ENCODE data around the gene CDHR4. TPM values are rescaled to one million over a fixed set of nuclear protein-coding genes. Genes with fewer than 3 reads are reported as not detected.
A peak's percentile ranks its signal among the peaks of the same experiment; 100 is the strongest.
"Not testable (repeated sequence)": the region's sequence is repeated elsewhere in the genome, so short reads cannot be mapped to it uniquely, and the experiment has no call there.

Gene CDHR4
- total RNA-seq, 2 experiments from 2014 or later, result not detected

DNA sequence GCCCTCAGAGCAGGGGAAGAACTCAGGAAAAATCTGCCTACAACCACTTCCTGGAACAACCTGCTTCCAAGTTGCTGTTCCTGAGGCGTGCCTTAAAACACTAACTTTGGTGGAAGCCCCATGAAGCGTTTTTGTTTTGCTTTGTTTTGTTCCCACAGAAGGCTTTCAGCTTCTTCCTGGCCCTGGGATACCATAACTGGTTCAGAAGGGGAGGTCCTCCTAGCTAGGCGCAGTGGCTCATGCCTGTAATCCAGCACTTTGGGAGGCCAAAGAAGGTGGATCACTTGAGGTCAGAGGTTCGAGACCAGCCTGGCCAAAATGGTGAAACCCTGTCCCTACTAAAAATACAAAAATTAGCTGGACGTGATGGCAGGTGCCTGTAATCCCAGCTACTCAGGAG lies 12.1 kb downstream of the CDHR4 start:
- no peak for TF ChIP-seq CTCF (IDR thresholded peaks at IDR 0.05)
- DNase-seq (no peak), ATAC-seq (no peak)
- Mint-ChIP-seq H3K27me3 (peaks cover 1% of the 10 kb centered on the region), H3K27ac (peak overlapping the region; percentile 96), H3K4me1 (ENCODE audit: low read depth) (peaks cover 30% of the 10 kb centered on the region), H3K36me3 (ENCODE audit: low read depth) (peaks cover 10% of the 10 kb centered on the region), H3K9me3 (no peaks in the 10 kb centered on the region), H3K4me3 (peak overlapping the region; percentile 89)
- intact Hi-C loops (cut with micrococcal nuclease), result no loop called here
- POLR2A ChIA-PET, result interaction anchor here (1.6 kb wide), 2 partner anchors 16 to 19 kb away, joined by 4 to 6 read pairs; partner anchors contain the start of gene INKA1
- CTCF ChIA-PET, result interaction anchor here (0.8 to 3.3 kb wide), 5 partner anchors 12 to 68 kb away, joined by 3 to 30 read pairs (median 5); partner anchors contain the start of genes AMIGO3, CDHR4 and INKA1

- Mint-ChIP-seq H3K27ac (peak overlapping the region; percentile 96), H3K36me3 (ENCODE audit: low read depth) (peaks cover 13% of the 10 kb centered on the region), H3K9me3 (no peaks in the 10 kb centered on the region), H3K27me3 (peaks cover 1% of the 10 kb centered on the region), H3K4me3 (peak overlapping the region; percentile 89), H3K4me1 (ENCODE audit: low read depth) (peaks cover 32% of the 10 kb centered on the region)
- ChIA-PET CTCF (interaction anchor here (1.7 to 3.3 kb wide), 3 partner anchors 16 to 68 kb away, joined by 5 to 30 read pairs (median 15); partner anchors contain the start of genes AMIGO3 and INKA1), POLR2A (interaction anchor here (1.6 kb wide), 3 partner anchors 14 to 19 kb away, joined by 4 to 8 read pairs (median 6); partner anchors contain the start of gene INKA1)
- no peak for TF ChIP-seq CTCF (IDR thresholded peaks at IDR 0.05)
- DNase-seq, result no peak
- ATAC-seq, result no peak
- intact Hi-C loops (cut with micrococcal nuclease), result no loop called here
Measured at GRCh38 chr3:49787182-49787464, 12.6 kb downstream of the CDHR4 start.

GRCh38 chr3:49786357-49787181 lies 13.1 kb downstream of the CDHR4 start, which contains the start of gene IP6K1:
Gene IP6K1 (minus strand): TSS chr3:49786542. CDS start chr3:49748040, 38,502 bp downstream.
- CTCF ChIA-PET, result interaction anchor here (1.7 to 3.3 kb wide), 3 partner anchors 16 to 67 kb away, joined by 5 to 30 read pairs (median 15); partner anchors contain the start of genes AMIGO3 and INKA1
- no peak for TF ChIP-seq CTCF (IDR thresholded peaks at IDR 0.05)
- POLR2A ChIA-PET, result interaction anchor here (0.6 to 1.6 kb wide), 10 partner anchors 14 to 484 kb away, joined by 3 to 8 read pairs (median 4); partner anchors contain the start of genes CDHR4, GMPPB, INKA1 and RBM6
- ATAC-seq (peak; percentile 99), DNase-seq (peak; percentile 100)
- peak within 1 kb of the TSS; percentile 96 for H3K27ac Mint-ChIP-seq
- peak within 1 kb of the TSS; percentile 89 for H3K4me3 Mint-ChIP-seq
- H3K9me3 Mint-ChIP-seq, result no peaks in the 10 kb centered on the region
- peaks cover 33% of the 10 kb centered on the region for H3K4me1 Mint-ChIP-seq (ENCODE audit: low read depth)
- peaks cover 13% of the 10 kb centered on the region for H3K36me3 Mint-ChIP-seq (ENCODE audit: low read depth)
- intact Hi-C loops (cut with micrococcal nuclease), result no loop called here
- peaks cover 1% of the 10 kb centered on the region for H3K27me3 Mint-ChIP-seq

DNA sequence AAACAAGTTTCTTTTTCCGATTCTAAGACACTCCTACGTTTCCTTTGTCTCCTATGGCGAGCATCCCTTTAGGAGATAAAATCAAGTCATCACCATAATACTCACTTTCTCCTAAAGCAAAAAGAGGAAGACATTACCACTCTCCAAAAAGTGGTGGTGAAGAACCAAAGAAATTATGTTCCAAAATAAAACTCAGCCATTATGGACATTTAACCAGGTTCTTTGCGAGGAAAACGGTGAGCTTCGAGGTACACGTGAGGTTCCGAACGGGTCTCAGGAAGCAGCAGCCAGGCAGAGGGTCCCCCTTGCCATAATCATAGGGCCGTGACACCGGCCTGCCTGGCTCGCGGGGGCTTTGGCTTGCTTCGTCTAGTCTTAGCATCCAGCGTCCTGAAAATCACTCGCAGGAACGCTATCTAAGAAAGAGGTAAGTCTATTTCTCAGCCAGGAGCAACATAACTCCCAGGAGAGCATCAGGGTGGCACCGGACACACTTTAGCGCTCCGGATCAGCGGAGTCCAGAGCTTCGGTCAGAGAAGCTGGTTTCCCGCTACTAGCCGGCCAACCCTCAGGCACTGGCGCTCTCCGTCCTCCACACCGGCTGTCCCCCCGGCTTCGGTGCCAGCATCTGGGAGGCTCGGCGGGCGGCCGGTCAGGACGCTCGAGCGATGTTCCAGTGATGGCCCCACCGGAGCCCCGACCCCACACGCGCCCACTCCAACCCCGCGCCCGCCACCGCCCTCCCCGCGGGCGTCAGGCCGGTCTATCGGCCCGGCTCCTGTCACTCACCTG lies 13.9 kb downstream of the CDHR4 start:
- no peak for TF ChIP-seq CTCF (IDR thresholded peaks at IDR 0.05)
- POLR2A ChIA-PET, result interaction anchor here (0.6 to 1.6 kb wide), 9 partner anchors 13 to 485 kb away, joined by 3 to 8 read pairs (median 3); partner anchors contain the start of genes CDHR4, GMPPB, INKA1 and RBM6
- intact Hi-C loops (cut with micrococcal nuclease), result no loop called here
- H3K27me3 Mint-ChIP-seq, result peaks cover 1% of the 10 kb centered on the region
- H3K27ac Mint-ChIP-seq, result peak overlapping the region; percentile 83
- DNase-seq, result peak; percentile 47
- H3K36me3 Mint-ChIP-seq (ENCODE audit: low read depth), result peaks cover 17% of the 10 kb centered on the region
- CTCF ChIA-PET, result interaction anchor here (3.2 to 3.3 kb wide), 2 partner anchors 17 to 53 kb away, joined by 15 to 30 read pairs; partner anchors contain the start of gene INKA1
- ATAC-seq, result peak; percentile 25
- H3K4me1 Mint-ChIP-seq (ENCODE audit: low read depth), result peaks cover 40% of the 10 kb centered on the region
- H3K9me3 Mint-ChIP-seq, result no peaks in the 10 kb centered on the region
- H3K4me3 Mint-ChIP-seq, result peak overlapping the region; percentile 89

GRCh38 chr3:49782277-49782676 lies 17.4 kb downstream of the CDHR4 start:
- ChIA-PET POLR2A (interaction anchor here (0.6 kb wide), 1 partner anchor 792 kb away, joined by 3 read pairs; no protein-coding TSS in a partner anchor), CTCF (interaction anchor here (1.6 kb wide), 1 partner anchor 13 kb away, joined by 6 read pairs; no protein-coding TSS in a partner anchor)
- ATAC-seq; H3K27me3 Mint-ChIP-seq; H3K4me3 Mint-ChIP-seq; DNase-seq; H3K27ac Mint-ChIP-seq; H3K9me3 Mint-ChIP-seq; intact Hi-C loops (cut with micrococcal nuclease): not testable (repeated sequence)
- peaks cover 30% of the 10 kb centered on the region for H3K36me3 Mint-ChIP-seq (ENCODE audit: low read depth)
- H3K4me1 Mint-ChIP-seq (ENCODE audit: low read depth), result peaks cover 47% of the 10 kb centered on the region

Data from activated CD8-positive, alpha-beta T cell treated with anti-CD3 and anti-CD28 coated beads for 36 hours (primary cell).